Stimulated activated CD4-positive, alpha-beta T cell treated with anti-CD3 and anti-CD28 coated beads, Interleukin-2, amount 100 ng/mL, for 4 hours (primary cell): ENCODE data around the gene LMCD1.

Experiments
- DNase-seq: peaks from one replicate; pipeline ENCODE4 v3.0.0-alpha.2; 2020; ENCODE audit warnings: low read depth

LMCD1 gene

DNA sequence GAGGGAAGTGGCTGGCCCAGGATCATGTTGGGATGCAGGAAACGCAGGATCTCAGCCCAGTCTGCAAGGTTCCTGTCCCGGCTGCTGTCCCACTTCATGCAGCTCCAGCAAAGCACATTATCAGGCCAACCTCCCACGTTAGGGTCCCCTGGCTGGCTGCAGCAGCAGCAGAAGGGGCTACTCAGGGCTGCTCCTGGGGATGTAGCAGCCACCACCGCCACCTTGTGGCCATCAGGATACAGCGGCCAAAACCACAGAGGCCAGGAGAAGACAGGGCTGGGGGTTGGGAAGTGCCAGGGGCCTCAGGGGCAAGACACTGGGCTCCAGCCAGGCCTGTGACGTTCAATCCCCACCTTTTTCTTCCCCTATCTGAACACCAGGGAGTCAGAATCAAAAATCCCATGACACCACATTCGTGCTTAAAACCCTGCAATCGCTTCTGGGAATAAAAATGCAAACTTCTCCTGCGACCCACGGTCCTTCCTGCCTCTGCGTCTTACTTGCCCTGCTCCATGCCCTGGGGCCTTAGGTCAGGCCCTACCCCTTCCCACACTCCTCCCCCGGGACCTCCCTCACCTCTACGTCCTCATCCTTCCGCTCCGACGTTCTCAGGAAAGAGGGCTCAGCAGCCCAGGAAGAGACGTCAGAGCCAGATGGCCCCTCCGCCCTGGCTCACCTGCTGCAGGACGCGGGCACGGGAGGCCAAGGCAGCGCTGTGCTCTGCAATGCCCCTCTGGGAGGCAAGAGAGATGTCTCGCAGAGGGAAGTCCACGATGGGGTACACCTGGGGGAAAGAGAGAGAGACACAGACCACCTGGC lies 121.5 kb downstream of the LMCD1 start:
- no peak for DNase-seq

DNA sequence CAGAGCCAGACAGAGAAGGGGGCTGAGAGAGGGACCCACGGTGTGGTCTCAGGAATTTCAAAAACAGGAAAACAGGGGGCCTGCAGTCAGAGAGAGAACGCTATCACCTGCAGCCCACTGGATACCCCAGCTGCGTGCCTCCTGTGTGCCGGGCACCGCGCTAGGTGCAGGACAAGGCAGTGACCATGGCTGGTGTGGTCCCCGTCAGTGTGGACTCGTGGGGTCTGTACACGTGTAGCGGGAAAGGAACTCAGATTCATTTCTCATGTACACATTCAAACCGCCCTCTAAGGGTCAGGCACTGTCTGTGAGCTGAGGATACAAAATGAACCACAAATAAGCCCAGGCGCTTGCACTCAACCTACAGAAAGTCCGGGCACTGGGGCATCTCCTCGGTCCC lies 122.1 kb downstream of the LMCD1 start:
- no peak for DNase-seq
